VCaP (cell line): Measurements from ENCODE around the gene RNLS.

Source experiments
- H3K27ac ChIP-seq: fragments of 450-650 bp; 2 replicates; pipeline ENCODE4 v1.5.1; 2017
- TF ChIP-seq, protein P1 (sequence below): fragments of 450-650 bp; conservative IDR thresholded peaks from 2 replicates; pipeline ENCODE4 v1.5.1; 2017; ENCODE audit warnings: mild to moderate bottlenecking, moderate library complexity

RNLS gene

DNA sequence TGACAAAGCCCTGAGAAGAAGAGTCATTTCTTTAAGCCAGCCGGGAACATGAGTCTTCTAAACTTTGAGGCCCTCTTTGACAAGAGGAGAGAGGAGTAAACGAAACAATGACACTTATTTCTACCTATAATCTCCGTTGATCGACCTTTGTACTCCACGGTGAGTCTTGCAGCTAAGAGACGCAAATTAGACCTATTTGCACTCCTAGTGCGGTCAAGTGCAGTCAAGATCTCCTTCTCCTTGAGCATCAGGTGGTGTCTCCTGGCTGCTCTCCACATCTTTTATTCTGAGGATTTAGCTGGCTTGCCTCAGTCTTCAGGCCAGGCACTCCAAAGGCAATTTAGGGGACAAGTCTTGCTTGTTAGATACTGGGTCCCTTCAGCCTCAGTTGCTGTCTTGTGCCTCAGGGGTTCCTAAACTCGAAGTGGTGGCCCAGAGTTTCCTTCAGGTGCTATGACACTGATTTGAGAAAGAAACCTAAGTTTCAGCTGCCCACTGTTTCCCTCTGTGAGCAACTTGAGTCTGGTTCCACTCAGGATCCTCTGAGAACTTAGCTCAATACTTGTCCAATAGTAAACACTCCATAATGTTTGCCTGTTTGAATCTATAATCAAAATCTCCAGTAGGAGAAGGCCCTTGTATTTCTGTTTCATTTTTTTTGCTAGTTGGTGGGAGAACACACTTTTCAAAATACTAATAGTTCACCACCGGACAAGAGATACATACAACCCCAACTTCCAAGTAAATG, 312.9 kb downstream of the RNLS start:
- TF ChIP-seq, protein P1, sequence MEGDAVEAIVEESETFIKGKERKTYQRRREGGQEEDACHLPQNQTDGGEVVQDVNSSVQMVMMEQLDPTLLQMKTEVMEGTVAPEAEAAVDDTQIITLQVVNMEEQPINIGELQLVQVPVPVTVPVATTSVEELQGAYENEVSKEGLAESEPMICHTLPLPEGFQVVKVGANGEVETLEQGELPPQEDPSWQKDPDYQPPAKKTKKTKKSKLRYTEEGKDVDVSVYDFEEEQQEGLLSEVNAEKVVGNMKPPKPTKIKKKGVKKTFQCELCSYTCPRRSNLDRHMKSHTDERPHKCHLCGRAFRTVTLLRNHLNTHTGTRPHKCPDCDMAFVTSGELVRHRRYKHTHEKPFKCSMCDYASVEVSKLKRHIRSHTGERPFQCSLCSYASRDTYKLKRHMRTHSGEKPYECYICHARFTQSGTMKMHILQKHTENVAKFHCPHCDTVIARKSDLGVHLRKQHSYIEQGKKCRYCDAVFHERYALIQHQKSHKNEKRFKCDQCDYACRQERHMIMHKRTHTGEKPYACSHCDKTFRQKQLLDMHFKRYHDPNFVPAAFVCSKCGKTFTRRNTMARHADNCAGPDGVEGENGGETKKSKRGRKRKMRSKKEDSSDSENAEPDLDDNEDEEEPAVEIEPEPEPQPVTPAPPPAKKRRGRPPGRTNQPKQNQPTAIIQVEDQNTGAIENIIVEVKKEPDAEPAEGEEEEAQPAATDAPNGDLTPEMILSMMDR = no peak
- no peak overlapping the region for H3K27ac ChIP-seq

GRCh38 chr10:88262591-88263234, 320.4 kb downstream of the RNLS start:
- TF ChIP-seq, protein P1 = no peak
- H3K27ac ChIP-seq = no peak overlapping the region

GRCh38 chr10:88261152-88261551, 322.0 kb downstream of the RNLS start:
- TF ChIP-seq, protein P1 = no peak
- H3K27ac ChIP-seq = no peak overlapping the region

DNA sequence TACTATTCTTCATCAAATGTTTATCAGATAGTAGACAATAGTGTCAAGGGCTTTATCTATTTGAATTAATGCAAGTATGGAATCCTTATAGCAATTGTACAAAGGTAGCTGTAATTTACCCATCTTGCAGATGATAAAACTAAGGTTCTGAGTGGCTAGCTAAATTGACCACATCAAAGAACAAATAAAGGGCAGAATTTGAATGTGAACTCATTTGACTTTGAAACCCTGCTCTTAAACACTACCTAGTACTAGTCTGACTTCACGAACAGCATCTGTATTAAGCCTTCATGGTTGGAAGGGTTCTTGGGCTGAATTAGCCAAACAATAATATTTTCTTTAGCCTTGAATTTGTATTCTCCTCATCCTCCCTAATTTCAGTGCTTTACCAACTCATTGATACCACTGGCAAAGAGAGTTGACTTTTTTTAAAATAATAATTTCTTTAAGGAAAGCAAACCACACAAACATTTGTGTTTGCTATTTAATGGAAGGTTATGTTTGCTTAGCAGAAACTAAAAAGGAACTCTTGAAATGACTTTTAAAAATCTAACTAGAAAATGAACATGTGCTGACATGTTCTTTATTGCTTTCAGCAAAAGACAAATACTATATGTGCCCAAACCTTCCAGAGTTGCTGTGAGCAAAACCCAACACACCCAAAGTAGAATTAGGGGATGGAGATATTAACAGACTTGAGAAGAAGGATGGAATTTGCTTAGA, 322.6 kb downstream of the RNLS start:
- H3K27ac ChIP-seq = no peak overlapping the region
- TF ChIP-seq, protein P1 = no peak

GRCh38 chr10:88259381-88259780, 323.7 kb downstream of the RNLS start:
- TF ChIP-seq, protein P1 = no peak
- H3K27ac ChIP-seq = no peak overlapping the region

GRCh38 chr10:88256886-88257285, 326.2 kb downstream of the RNLS start:
- TF ChIP-seq, protein P1 = no peak
- no peak overlapping the region for H3K27ac ChIP-seq

GRCh38 chr10:88256013-88256680, 327.0 kb downstream of the RNLS start:
- TF ChIP-seq, protein P1 = no peak

More at GRCh38 chr10:88256013-88256680, 327.0 kb downstream of the RNLS start:
- H3K27ac ChIP-seq = no peak overlapping the region
